ENCODE measurements around the gene PLSCR3.
A peak's percentile ranks its signal among the peaks of the same experiment; 100 is the strongest.

The PLSCR3 gene

GRCh38 chr17:7394452-7395191 lies at the start of gene PLSCR3:
TSS of gene PLSCR3 (minus strand) at chr17:7394525. CDS start at chr17:7394110, 415 bp downstream.
- ATAC-seq = peak; percentile 89
- DNase-seq = peak; percentile 90

- ATAC-seq (no peak), DNase-seq (no peak)
These were observed 49.5 kb upstream of the PLSCR3 start for GRCh38 chr17:7443499-7444485.

GRCh38 chr17:7442142-7442541 lies 47.8 kb upstream of the PLSCR3 start:
- ATAC-seq (no peak), DNase-seq (no peak)

GRCh38 chr17:7441266-7441665 lies 46.9 kb upstream of the PLSCR3 start:
- ATAC-seq (no peak), DNase-seq (no peak)

GRCh38 chr17:7440834-7441195 lies 46.5 kb upstream of the PLSCR3 start:
- ATAC-seq (no peak), DNase-seq (peak; percentile 53)

GRCh38 chr17:7440113-7440833 lies 45.9 kb upstream of the PLSCR3 start:
- DNase-seq (peak; percentile 73), ATAC-seq (no peak)

GRCh38 chr17:7439462-7440112 lies 45.3 kb upstream of the PLSCR3 start, which contains the start of gene FGF11:
TSS of gene FGF11 (plus strand) at chr17:7439512. CDS start at chr17:7439621, 109 bp downstream.
- ATAC-seq = no peak
- DNase-seq = peak; percentile 25

GRCh38 chr17:7438656-7439460 lies 44.5 kb upstream of the PLSCR3 start:
- ATAC-seq (no peak), DNase-seq (no peak)

- ATAC-seq = no peak
- DNase-seq = peak; percentile 80
These were observed 43.8 kb upstream of the PLSCR3 start for GRCh38 chr17:7437950-7438614.

- DNase-seq (no peak), ATAC-seq (no peak)
These were observed 43.1 kb upstream of the PLSCR3 start for GRCh38 chr17:7437369-7437863.

GRCh38 chr17:7436556-7437368 lies 42.4 kb upstream of the PLSCR3 start:
- DNase-seq (peak; percentile 85), ATAC-seq (peak; percentile 81)

GRCh38 chr17:7435676-7436555 lies 41.6 kb upstream of the PLSCR3 start:
- DNase-seq (peak; percentile 68), ATAC-seq (peak; percentile 6)

GRCh38 chr17:7432296-7432695 lies 38.0 kb upstream of the PLSCR3 start:
- ATAC-seq (no peak), DNase-seq (no peak)

GRCh38 chr17:7431231-7431630 lies 36.9 kb upstream of the PLSCR3 start:
- DNase-seq (no peak), ATAC-seq (no peak)

GRCh38 chr17:7429722-7430121 lies 35.4 kb upstream of the PLSCR3 start:
- DNase-seq (no peak), ATAC-seq (no peak)

- ATAC-seq (no peak), DNase-seq (no peak)
These were observed 34.2 kb upstream of the PLSCR3 start, which contains the start of gene SPEM3 for GRCh38 chr17:7428557-7428956. TSS of gene SPEM3 (plus strand) at chr17:7428857. CDS start at chr17:7428903, 46 bp downstream.

GRCh38 chr17:7427549-7427948 lies 33.2 kb upstream of the PLSCR3 start:
- no peak for DNase-seq
- no peak for ATAC-seq

GRCh38 chr17:7426896-7427489 lies 32.7 kb upstream of the PLSCR3 start:
- ATAC-seq (no peak), DNase-seq (no peak)

Data from stimulated activated naive CD8-positive, alpha-beta T cell treated with anti-CD3 and anti-CD28 coated beads, Interleukin-15, Interleukin-2, amounts not matched to agents 100 U/mL and 50 U/mL, for 24 hours (primary cell).